ENCODE results near the gene RNF8. TPM values are rescaled to one million over a fixed set of nuclear protein-coding genes. Genes with fewer than 3 reads are reported as not detected.

Gene RNF8
- total RNA-seq, 1 donor from 2014 or later = 18.7 TPM

GRCh38 chr6:37359039-37359438 lies 5.3 kb downstream of the RNF8 start:
- ChIA-PET CTCF (no interaction called here), POLR2A (interaction anchor here (0.5 kb wide), 1 partner anchor 44 kb away, joined by 3 read pairs; no protein-coding TSS in a partner anchor)
- ATAC-seq (ENCODE audit: low read depth) = no peak
- intact Hi-C loops (cut with micrococcal nuclease) = no loop called here
- Mint-ChIP-seq H3K27ac (no peak overlapping the region), H3K36me3 (ENCODE audit: low read depth) (peaks cover 32% of the 10 kb centered on the region), H3K27me3 (no peaks in the 10 kb centered on the region), H3K4me1 (peaks cover 11% of the 10 kb centered on the region), H3K9me3 (no peaks in the 10 kb centered on the region), H3K4me3 (no peak overlapping the region)
- no peak for TF ChIP-seq CTCF (IDR thresholded peaks at IDR 0.05)
- DNase-seq = no peak

- Mint-ChIP-seq H3K27me3 (no peaks in the 10 kb centered on the region), H3K27ac (no peak overlapping the region), H3K4me1 (no peaks in the 10 kb centered on the region), H3K9me3 (no peaks in the 10 kb centered on the region), H3K36me3 (ENCODE audit: low read depth) (peaks cover 41% of the 10 kb centered on the region), H3K4me3 (no peak overlapping the region)
- intact Hi-C loops (cut with micrococcal nuclease) = no loop called here
- no peak for TF ChIP-seq CTCF (IDR thresholded peaks at IDR 0.05)
- DNase-seq = no peak
- no peak for ATAC-seq (ENCODE audit: low read depth)
- ChIA-PET POLR2A (interaction anchor here (0.5 kb wide), 1 partner anchor 710 kb away, joined by 3 read pairs; no protein-coding TSS in a partner anchor), CTCF (no interaction called here)
These were observed 8.5 kb downstream of the RNF8 start for GRCh38 chr6:37362101-37362828.

- Mint-ChIP-seq H3K9me3 (no peaks in the 10 kb centered on the region), H3K27ac (no peak overlapping the region), H3K4me1 (peaks cover 14% of the 10 kb centered on the region), H3K36me3 (ENCODE audit: low read depth) (peaks cover 66% of the 10 kb centered on the region), H3K27me3 (no peaks in the 10 kb centered on the region), H3K4me3 (no peak overlapping the region)
- CTCF ChIA-PET = interaction anchor here (2.1 to 2.3 kb wide), 2 partner anchors 40 to 326 kb away, joined by 5 to 6 read pairs; no protein-coding TSS in a partner anchor
- no peak for TF ChIP-seq CTCF (IDR thresholded peaks at IDR 0.05)
- POLR2A ChIA-PET = no interaction called here
- intact Hi-C loops (cut with micrococcal nuclease) = no loop called here
- no peak for DNase-seq
- no peak for ATAC-seq (ENCODE audit: low read depth)
These were observed 12.0 kb downstream of the RNF8 start for GRCh38 chr6:37365791-37366190.

GRCh38 chr6:37366910-37367309 lies 13.1 kb downstream of the RNF8 start:
- ATAC-seq (ENCODE audit: low read depth) (no peak), DNase-seq (no peak)
- ChIA-PET CTCF (interaction anchor here (2.1 to 2.3 kb wide), 2 partner anchors 41 to 325 kb away, joined by 5 to 6 read pairs; no protein-coding TSS in a partner anchor), POLR2A (no interaction called here)
- intact Hi-C loops (cut with micrococcal nuclease) = no loop called here
- TF ChIP-seq CTCF (IDR thresholded peaks at IDR 0.05) = no peak
- H3K4me1 Mint-ChIP-seq = peaks cover 14% of the 10 kb centered on the region
- no peaks in the 10 kb centered on the region for H3K27me3 Mint-ChIP-seq
- H3K36me3 Mint-ChIP-seq (ENCODE audit: low read depth) = peaks cover 65% of the 10 kb centered on the region
- no peaks in the 10 kb centered on the region for H3K9me3 Mint-ChIP-seq
- no peak overlapping the region for H3K27ac Mint-ChIP-seq
- H3K4me3 Mint-ChIP-seq = no peak overlapping the region

GRCh38 chr6:37368961-37369320 lies 15.2 kb downstream of the RNF8 start:
- ChIA-PET POLR2A (interaction anchor here (0.5 kb wide), 1 partner anchor 71 kb away, joined by 3 read pairs; no protein-coding TSS in a partner anchor), CTCF (no interaction called here)
- no peak for DNase-seq
- TF ChIP-seq CTCF (IDR thresholded peaks at IDR 0.05) = no peak
- no peak overlapping the region for H3K4me3 Mint-ChIP-seq
- peaks cover 59% of the 10 kb centered on the region for H3K36me3 Mint-ChIP-seq (ENCODE audit: low read depth)
- H3K27me3 Mint-ChIP-seq = no peaks in the 10 kb centered on the region
- intact Hi-C loops (cut with micrococcal nuclease) = no loop called here
- no peak overlapping the region for H3K27ac Mint-ChIP-seq
- peaks cover 14% of the 10 kb centered on the region for H3K4me1 Mint-ChIP-seq
- H3K9me3 Mint-ChIP-seq = no peaks in the 10 kb centered on the region
- no peak for ATAC-seq (ENCODE audit: low read depth)

All from activated B cell treated with CpG ODN at 0.5 μM for 24 hours (primary cell).